ENCODE data around the gene PCYT1A. TPM values are rescaled to one million over a fixed set of nuclear protein-coding genes. Genes with fewer than 3 reads are reported as not detected.

Gene PCYT1A
- total RNA-seq, 2 experiments from 2014 or later: 73.3 to 74.9 TPM

- no peaks in the 10 kb centered on the region for H3K9me3 Mint-ChIP-seq
- H3K4me3 Mint-ChIP-seq: no peak overlapping the region
- DNase-seq: no peak
- H3K27me3 Mint-ChIP-seq: no peaks in the 10 kb centered on the region
- H3K36me3 Mint-ChIP-seq (ENCODE audit: low read depth): peaks cover 4% of the 10 kb centered on the region
- CTCF ChIA-PET: no interaction called here
- POLR2A ChIA-PET: no interaction called here
- H3K27ac Mint-ChIP-seq: no peak overlapping the region
- peaks cover 1% of the 10 kb centered on the region for H3K4me1 Mint-ChIP-seq
Observed at GRCh38 chr3:196227629-196228493, 59.7 kb downstream of the PCYT1A start.

GRCh38 chr3:196227121-196227561 lies 60.4 kb downstream of the PCYT1A start:
- CTCF ChIA-PET: no interaction called here
- Mint-ChIP-seq H3K4me1 (no peaks in the 10 kb centered on the region), H3K27ac (no peak overlapping the region), H3K27me3 (no peaks in the 10 kb centered on the region), H3K9me3 (no peaks in the 10 kb centered on the region), H3K36me3 (ENCODE audit: low read depth) (peaks cover 3% of the 10 kb centered on the region), H3K4me3 (no peak overlapping the region)
- no peak for DNase-seq
- POLR2A ChIA-PET: no interaction called here

GRCh38 chr3:196225763-196226364 lies 61.7 kb downstream of the PCYT1A start:
- Mint-ChIP-seq H3K4me1 (no peaks in the 10 kb centered on the region), H3K9me3 (no peaks in the 10 kb centered on the region), H3K4me3 (no peak overlapping the region), H3K27me3 (no peaks in the 10 kb centered on the region), H3K36me3 (ENCODE audit: low read depth) (no peaks in the 10 kb centered on the region), H3K27ac (no peak overlapping the region)
- POLR2A ChIA-PET: no interaction called here
- CTCF ChIA-PET: no interaction called here
- no peak for DNase-seq

- Mint-ChIP-seq H3K27ac (no peak overlapping the region), H3K27me3 (no peaks in the 10 kb centered on the region), H3K4me1 (peaks cover under 1% of the 10 kb centered on the region), H3K36me3 (ENCODE audit: low read depth) (no peaks in the 10 kb centered on the region), H3K9me3 (no peaks in the 10 kb centered on the region), H3K4me3 (no peak overlapping the region)
- no peak for DNase-seq
- POLR2A ChIA-PET: no interaction called here
- CTCF ChIA-PET: no interaction called here
Observed at GRCh38 chr3:196225086-196225485, 62.4 kb downstream of the PCYT1A start.

GRCh38 chr3:196222876-196223595 lies 64.5 kb downstream of the PCYT1A start:
- no peak for DNase-seq
- Mint-ChIP-seq H3K27ac (no peak overlapping the region), H3K36me3 (ENCODE audit: low read depth) (no peaks in the 10 kb centered on the region), H3K4me3 (no peak overlapping the region), H3K9me3 (no peaks in the 10 kb centered on the region), H3K4me1 (peaks cover 19% of the 10 kb centered on the region), H3K27me3 (no peaks in the 10 kb centered on the region)
- ChIA-PET CTCF (no interaction called here), POLR2A (no interaction called here)

GRCh38 chr3:196220991-196221390 lies 66.5 kb downstream of the PCYT1A start:
- Mint-ChIP-seq H3K4me3 (no peak overlapping the region), H3K27me3 (no peaks in the 10 kb centered on the region), H3K9me3 (no peaks in the 10 kb centered on the region), H3K4me1 (peaks cover 23% of the 10 kb centered on the region), H3K27ac (no peak overlapping the region), H3K36me3 (ENCODE audit: low read depth) (no peaks in the 10 kb centered on the region)
- POLR2A ChIA-PET: interaction anchor here (0.7 to 1.3 kb wide), 2 partner anchors 25 to 97 kb away, joined by 3 to 5 read pairs; partner anchors contain the start of gene DYNLT2B
- CTCF ChIA-PET: interaction anchor here (0.8 kb wide), 1 partner anchor 14 kb away, joined by 3 read pairs; no protein-coding TSS in a partner anchor
- DNase-seq: no peak

GRCh38 chr3:196220587-196220986 lies 66.9 kb downstream of the PCYT1A start:
- H3K27me3 Mint-ChIP-seq: no peaks in the 10 kb centered on the region
- POLR2A ChIA-PET: interaction anchor here (0.7 to 1.3 kb wide), 2 partner anchors 25 to 98 kb away, joined by 3 to 5 read pairs; partner anchors contain the start of gene DYNLT2B
- no peaks in the 10 kb centered on the region for H3K9me3 Mint-ChIP-seq
- no peak for DNase-seq
- H3K27ac Mint-ChIP-seq: no peak overlapping the region
- no peaks in the 10 kb centered on the region for H3K36me3 Mint-ChIP-seq (ENCODE audit: low read depth)
- no peak overlapping the region for H3K4me3 Mint-ChIP-seq
- peaks cover 23% of the 10 kb centered on the region for H3K4me1 Mint-ChIP-seq
- CTCF ChIA-PET: interaction anchor here (0.8 kb wide), 1 partner anchor 14 kb away, joined by 3 read pairs; no protein-coding TSS in a partner anchor

- Mint-ChIP-seq H3K4me3 (peak overlapping the region; percentile 65), H3K27me3 (no peaks in the 10 kb centered on the region), H3K36me3 (ENCODE audit: low read depth) (no peaks in the 10 kb centered on the region), H3K4me1 (peaks cover 23% of the 10 kb centered on the region), H3K9me3 (no peaks in the 10 kb centered on the region), H3K27ac (no peak overlapping the region)
- ChIA-PET POLR2A (interaction anchor here (0.7 to 1.9 kb wide), 2 partner anchors 98 to 313 kb away, joined by 3 to 7 read pairs; partner anchors contain the start of gene DYNLT2B), CTCF (no interaction called here)
- no peak for DNase-seq
Observed at GRCh38 chr3:196219970-196220311, 67.6 kb downstream of the PCYT1A start.

GRCh38 chr3:196219194-196219969 lies 68.1 kb downstream of the PCYT1A start:
- DNase-seq: peak; percentile 71
- ChIA-PET POLR2A (interaction anchor here (0.6 to 1.9 kb wide), 4 partner anchors 38 to 312 kb away, joined by 3 to 7 read pairs (median 3); partner anchors contain the start of gene DYNLT2B), CTCF (interaction anchor here (1.0 kb wide), 2 partner anchors 145 to 310 kb away, joined by 3 to 4 read pairs; no protein-coding TSS in a partner anchor)
- peak overlapping the region; percentile 60 for H3K27ac Mint-ChIP-seq
- H3K36me3 Mint-ChIP-seq (ENCODE audit: low read depth): no peaks in the 10 kb centered on the region
- no peaks in the 10 kb centered on the region for H3K9me3 Mint-ChIP-seq
- peaks cover 23% of the 10 kb centered on the region for H3K4me1 Mint-ChIP-seq
- no peaks in the 10 kb centered on the region for H3K27me3 Mint-ChIP-seq
- peak overlapping the region; percentile 65 for H3K4me3 Mint-ChIP-seq

GRCh38 chr3:196218155-196218712 lies 69.3 kb downstream of the PCYT1A start:
- H3K4me3 Mint-ChIP-seq: no peak overlapping the region
- H3K27ac Mint-ChIP-seq: no peak overlapping the region
- H3K36me3 Mint-ChIP-seq (ENCODE audit: low read depth): no peaks in the 10 kb centered on the region
- H3K27me3 Mint-ChIP-seq: no peaks in the 10 kb centered on the region
- POLR2A ChIA-PET: interaction anchor here (0.8 to 1.9 kb wide), 2 partner anchors 100 to 146 kb away, joined by 3 to 7 read pairs; partner anchors contain the start of gene DYNLT2B
- no peaks in the 10 kb centered on the region for H3K9me3 Mint-ChIP-seq
- CTCF ChIA-PET: no interaction called here
- peaks cover 23% of the 10 kb centered on the region for H3K4me1 Mint-ChIP-seq
- DNase-seq: no peak

GRCh38 chr3:196217307-196218154 lies 70.0 kb downstream of the PCYT1A start:
- POLR2A ChIA-PET: interaction anchor here (0.8 kb wide), 1 partner anchor 145 kb away, joined by 3 read pairs; no protein-coding TSS in a partner anchor
- Mint-ChIP-seq H3K36me3 (ENCODE audit: low read depth) (no peaks in the 10 kb centered on the region), H3K9me3 (no peaks in the 10 kb centered on the region), H3K27me3 (no peaks in the 10 kb centered on the region), H3K27ac (no peak overlapping the region), H3K4me1 (peaks cover 23% of the 10 kb centered on the region), H3K4me3 (no peak overlapping the region)
- CTCF ChIA-PET: no interaction called here
- no peak for DNase-seq
